HL-60 (cell line): ENCODE data around the gene SACM1L.

Experiments
- CTCF ChIP-seq: IDR thresholded peaks from one replicate; pipeline ENCODE4 v1.5.1; 2011; ENCODE audit warnings: low read length, control low read depth, inconsistent platforms; ENCODE audit not compliant: insufficient read depth
- GABPA ChIP-seq: IDR thresholded peaks from 2 replicates; pipeline ENCODE4 v1.6.1; 2012; ENCODE audit warnings: low read depth
- POLR2AphosphoS5 ChIP-seq: IDR thresholded peaks from 2 replicates; pipeline ENCODE4 v1.6.1; 2012; ENCODE audit warnings: low read depth
- SPI1 ChIP-seq: IDR thresholded peaks from 2 replicates; pipeline ENCODE4 v1.6.1; 2012; ENCODE audit warnings: low read depth, mild to moderate bottlenecking, borderline replicate concordance
- TF ChIP-seq, protein P1 (sequence below): IDR thresholded peaks from 2 replicates; pipeline ENCODE4 v1.6.1; 2012; ENCODE audit warnings: low read depth; ENCODE audit not compliant: insufficient replicate concordance

GRCh38 chr3:45787551-45787950, 98.4 kb downstream of the SACM1L start:
- TF ChIP-seq POLR2AphosphoS5: no peak
- TF ChIP-seq CTCF: no peak
- no peak for TF ChIP-seq SPI1
- no peak for TF ChIP-seq GABPA
- TF ChIP-seq, protein P1, sequence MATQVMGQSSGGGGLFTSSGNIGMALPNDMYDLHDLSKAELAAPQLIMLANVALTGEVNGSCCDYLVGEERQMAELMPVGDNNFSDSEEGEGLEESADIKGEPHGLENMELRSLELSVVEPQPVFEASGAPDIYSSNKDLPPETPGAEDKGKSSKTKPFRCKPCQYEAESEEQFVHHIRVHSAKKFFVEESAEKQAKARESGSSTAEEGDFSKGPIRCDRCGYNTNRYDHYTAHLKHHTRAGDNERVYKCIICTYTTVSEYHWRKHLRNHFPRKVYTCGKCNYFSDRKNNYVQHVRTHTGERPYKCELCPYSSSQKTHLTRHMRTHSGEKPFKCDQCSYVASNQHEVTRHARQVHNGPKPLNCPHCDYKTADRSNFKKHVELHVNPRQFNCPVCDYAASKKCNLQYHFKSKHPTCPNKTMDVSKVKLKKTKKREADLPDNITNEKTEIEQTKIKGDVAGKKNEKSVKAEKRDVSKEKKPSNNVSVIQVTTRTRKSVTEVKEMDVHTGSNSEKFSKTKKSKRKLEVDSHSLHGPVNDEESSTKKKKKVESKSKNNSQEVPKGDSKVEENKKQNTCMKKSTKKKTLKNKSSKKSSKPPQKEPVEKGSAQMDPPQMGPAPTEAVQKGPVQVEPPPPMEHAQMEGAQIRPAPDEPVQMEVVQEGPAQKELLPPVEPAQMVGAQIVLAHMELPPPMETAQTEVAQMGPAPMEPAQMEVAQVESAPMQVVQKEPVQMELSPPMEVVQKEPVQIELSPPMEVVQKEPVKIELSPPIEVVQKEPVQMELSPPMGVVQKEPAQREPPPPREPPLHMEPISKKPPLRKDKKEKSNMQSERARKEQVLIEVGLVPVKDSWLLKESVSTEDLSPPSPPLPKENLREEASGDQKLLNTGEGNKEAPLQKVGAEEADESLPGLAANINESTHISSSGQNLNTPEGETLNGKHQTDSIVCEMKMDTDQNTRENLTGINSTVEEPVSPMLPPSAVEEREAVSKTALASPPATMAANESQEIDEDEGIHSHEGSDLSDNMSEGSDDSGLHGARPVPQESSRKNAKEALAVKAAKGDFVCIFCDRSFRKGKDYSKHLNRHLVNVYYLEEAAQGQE: no peak
